H1 (cell line): ENCODE results near the gene TSGA10IP. TPM values are rescaled to one million over a fixed set of nuclear protein-coding genes. Genes with fewer than 3 reads are reported as not detected.

Source experiments
- CTCF ChIA-PET: fragments of 300-600 bp; sonication (Branson Sonifier 250); formaldehyde crosslinking; loops from one replicate; lab custom pipeline; 2021; ENCODE audit not compliant: partially characterized antibody; lab: Charles Lee
- POLR2A ChIA-PET: fragments of 300-600 bp; sonication (Branson Sonifier 250); formaldehyde crosslinking; loops from one replicate; lab custom pipeline; 2021; ENCODE audit warnings: inconsistent platforms; ENCODE audit not compliant: partially characterized antibody; lab: Charles Lee
- DNase-seq, 2 experiments: peaks; one replicate each; pipeline versions ENCODE4 v3.0.0 to v3.0.0-alpha.2; 2010 to 2022; ENCODE audit warnings: low spot score in 2 of 2, low read depth in 1 of 2, mixed read lengths in 1 of 2
- FAIRE-seq: peaks from 2 replicates; lab custom pipeline; 2011; peaks lifted over from hg19 to GRCh38; lab: Jason Lieb, UNC
- H2AFZ ChIP-seq: 2 replicates; pipeline ENCODE4 v1.8.1; 2012; ENCODE audit warnings: low read length, inconsistent platforms
- H2AK5ac ChIP-seq: 2 replicates; pipeline ENCODE4 v1.6.1; 2013; ENCODE audit warnings: low read depth, low read length
- H2BK120ac ChIP-seq: replicated peaks from 2 replicates; pipeline ENCODE3; 2013; ENCODE audit warnings: low read depth, low read length, inconsistent platforms
- H2BK12ac ChIP-seq: 2 replicates; pipeline ENCODE4 v1.6.1; 2013; ENCODE audit warnings: low read depth, low read length
- H2BK15ac ChIP-seq: 2 replicates; pipeline ENCODE4 v1.6.1; 2013; ENCODE audit warnings: low read length
- H2BK20ac ChIP-seq: 2 replicates; pipeline ENCODE4 v1.6.1; 2013; ENCODE audit warnings: low read length
- H2BK5ac ChIP-seq: 2 replicates; pipeline ENCODE4 v1.6.1; 2013; ENCODE audit warnings: low read depth, low read length
- H3K14ac ChIP-seq: 2 replicates; pipeline ENCODE4 v1.6.1; 2013; ENCODE audit warnings: inconsistent platforms; ENCODE audit not compliant: insufficient read length
- H3K18ac ChIP-seq: 2 replicates; pipeline ENCODE4 v1.6.1; 2013; ENCODE audit warnings: low read length; ENCODE audit errors: extremely low read depth
- H3K23ac ChIP-seq: 2 replicates; pipeline ENCODE4 v1.6.1; 2013; ENCODE audit warnings: inconsistent platforms; ENCODE audit not compliant: insufficient read length
- H3K23me2 ChIP-seq: 2 replicates; pipeline ENCODE4 v1.6.1; 2013; ENCODE audit warnings: low read depth, low read length
- H3K27ac ChIP-seq: 2 replicates; pipeline ENCODE4 v1.6.1; 2011; ENCODE audit warnings: low read depth, low read length, inconsistent platforms
- H3K27me3 ChIP-seq, 4 experiments: replicated peaks in 1 of 4; 1 replicate in 1 of 4; 2 replicates in 3 of 4; pipeline versions ENCODE4 v1.6.1 to v1.8.1; 2011 to 2013; ENCODE audit warnings: low read length in 3 of 4, mild to moderate bottlenecking in 3 of 4, inconsistent platforms in 2 of 4, mixed read lengths in 2 of 4, moderate library complexity in 1 of 4; ENCODE audit not compliant: control insufficient read depth in 3 of 4, insufficient read depth in 3 of 4; ENCODE audit errors: extremely low read depth in 1 of 4
- H3K36me3 ChIP-seq, 4 experiments: 2 replicates each; pipeline versions ENCODE4 v1.6.1 to v1.8.1; 2011 to 2013; ENCODE audit warnings: mild to moderate bottlenecking in 4 of 4, low read length in 3 of 4, moderate library complexity in 2 of 4, control low read depth in 1 of 4, inconsistent platforms in 1 of 4; ENCODE audit not compliant: insufficient read depth in 4 of 4, control insufficient read depth in 2 of 4
- H3K4ac ChIP-seq: replicated peaks from 2 replicates; pipeline ENCODE3; 2013; ENCODE audit warnings: low read length, low read depth, mixed read lengths, inconsistent platforms; ENCODE audit not compliant: insufficient read length
- H3K4me1 ChIP-seq, 4 experiments: replicated peaks in 1 of 4; 1 replicate in 1 of 4; 2 replicates in 3 of 4; pipeline versions ENCODE4 v1.6.1 to v1.8.1; 2011 to 2013; ENCODE audit warnings: low read length in 3 of 4, inconsistent platforms in 2 of 4, mixed read lengths in 1 of 4; ENCODE audit not compliant: insufficient read depth in 4 of 4, control insufficient read depth in 3 of 4
- H3K4me2 ChIP-seq, 2 experiments: 2 replicates each; pipeline versions ENCODE4 v1.6.1 to v1.8.1; 2011 to 2013; ENCODE audit warnings: low read depth in 2 of 2, low read length in 2 of 2, control low read depth in 1 of 2, inconsistent platforms in 1 of 2, mild to moderate bottlenecking in 1 of 2; ENCODE audit not compliant: insufficient read depth in 1 of 2
- H3K4me3 ChIP-seq, 4 experiments: fragments of 200-600, 300-600 bp in 1 of 4; sonication (generic), shearing (Covaris generic), sonication (Bioruptor Twin) in 1 of 4; 2 replicates each; pipeline versions ENCODE4 v1.5.1 to v1.8.1; 2011 to 2016; ENCODE audit warnings: low read length in 4 of 4, low read depth in 3 of 4, control low read depth in 2 of 4, inconsistent platforms in 2 of 4, mild to moderate bottlenecking in 2 of 4, mixed read lengths in 1 of 4, moderate library complexity in 1 of 4; ENCODE audit not compliant: insufficient read depth in 2 of 4; ENCODE audit errors: extremely low read depth in 1 of 4
- H3K56ac ChIP-seq: replicated peaks from 2 replicates; pipeline ENCODE3; 2013; ENCODE audit warnings: low read depth, mild to moderate bottlenecking, mixed read lengths, low read length, inconsistent platforms; ENCODE audit not compliant: insufficient read length
- H3K79me1 ChIP-seq: 2 replicates; pipeline ENCODE4 v1.6.1; 2013; ENCODE audit warnings: low read depth, low read length, control low read depth
- H3K79me2 ChIP-seq, 2 experiments: 2 replicates each; pipeline versions ENCODE4 v1.6.1 to v1.8.1; 2012 to 2013; ENCODE audit warnings: low read length in 2 of 2, mild to moderate bottlenecking in 2 of 2, inconsistent platforms in 1 of 2; ENCODE audit not compliant: insufficient read depth in 2 of 2, control insufficient read depth in 1 of 2
- H3K9ac ChIP-seq, 4 experiments: replicated peaks in 1 of 4; 1 replicate in 1 of 4; 2 replicates in 3 of 4; pipeline versions ENCODE4 v1.6.1 to v1.8.1; 2011 to 2013; ENCODE audit warnings: low read depth in 3 of 4, low read length in 3 of 4, control low read depth in 2 of 4, mild to moderate bottlenecking in 2 of 4, moderate library complexity in 2 of 4, inconsistent platforms in 1 of 4; ENCODE audit errors: extremely low read depth in 1 of 4
- H3K9me3 ChIP-seq, 2 experiments: 2 replicates each; pipeline versions ENCODE4 v1.6.1 to v1.8.1; 2012 to 2013; ENCODE audit warnings: mild to moderate bottlenecking in 2 of 2, moderate library complexity in 2 of 2, control low read depth in 1 of 2, inconsistent platforms in 1 of 2, low read depth in 1 of 2, low read length in 1 of 2, mixed read lengths in 1 of 2; ENCODE audit not compliant: insufficient read depth in 2 of 2
- H4K20me1 ChIP-seq, 2 experiments: replicated peaks in 1 of 2; 2 replicates each; pipeline versions ENCODE3 to v1.8.1; 2011 to 2013; ENCODE audit warnings: inconsistent platforms in 2 of 2, low read length in 2 of 2, mild to moderate bottlenecking in 1 of 2; ENCODE audit not compliant: insufficient read depth in 2 of 2, control insufficient read depth in 1 of 2
- H4K5ac ChIP-seq: 2 replicates; pipeline ENCODE4 v1.6.1; 2013; ENCODE audit warnings: low read length, low read depth, mixed read lengths, inconsistent platforms; ENCODE audit not compliant: insufficient read length
- H4K8ac ChIP-seq: 2 replicates; pipeline ENCODE4 v1.8.0; 2013; ENCODE audit warnings: mild to moderate bottlenecking, moderate library complexity, low read length, inconsistent platforms; ENCODE audit not compliant: insufficient read depth; ENCODE audit errors: extremely low read depth
- H4K91ac ChIP-seq: replicated peaks from 2 replicates; pipeline ENCODE3; 2013; ENCODE audit warnings: low read length, mixed read lengths, inconsistent platforms; ENCODE audit not compliant: insufficient read length
- ASH2L ChIP-seq: fragments of 200-600, 300-600 bp; sonication (generic); IDR thresholded peaks from one replicate; pipeline ENCODE4 v1.7.1; 2017; ENCODE audit warnings: low read length
- HDAC6 ChIP-seq: IDR thresholded peaks from one replicate; pipeline ENCODE4 v1.7.1; 2012; ENCODE audit warnings: low read depth, mild to moderate bottlenecking, inconsistent platforms, low read length, moderate library complexity
- MAX ChIP-seq: IDR thresholded peaks from 2 replicates; pipeline ENCODE4 v1.6.1; 2012; ENCODE audit warnings: inconsistent platforms
- SP2 ChIP-seq: IDR thresholded peaks from 2 replicates; pipeline ENCODE4 v1.6.1; 2012; ENCODE audit warnings: mild to moderate bottlenecking, low read length, inconsistent platforms
- YY1 ChIP-seq: IDR thresholded peaks from 2 replicates; pipeline ENCODE4 v1.6.1; 2011; ENCODE audit warnings: low read depth, mild to moderate bottlenecking, low read length
- WGBS, 2 experiments: shearing (Covaris generic) in 1 of 2; methylation state at CpG; one replicate each; pipeline versions ENCODE4 v1.1.6 to v1.1.7; 2013 to 2015; ENCODE audit warnings: low lambda C conversion rate in 2 of 2, mixed read lengths in 2 of 2, inconsistent platforms in 1 of 2, low coverage in 1 of 2, missing lambda C conversion rate in 1 of 2; ENCODE audit not compliant: insufficient replicate concordance in 2 of 2, insufficient coverage in 1 of 2, insufficient read length in 1 of 2; ENCODE audit errors: extremely low coverage in 1 of 2, missing lambda C conversion rate in 1 of 2; 5-methylcytosine and 5-hydroxymethylcytosine counted together
- polyA plus RNA-seq, 7 experiments: library from polyadenylated mRNA; depleted of rRNA in 3 of 7; stranded (reverse) in 5 of 7; unstranded in 2 of 7; fragments of >200 nt in 5 of 7; fragments of 200-250 nt in 2 of 7; gene quantifications; 1 replicate in 5 of 7; 2 replicates in 1 of 7; 4 replicates in 1 of 7; pipeline versions ENCODE4 v1.2.1 to v1.2.3, GENCODE V29; 2011 to 2013; ENCODE audit warnings: missing spikeins in 2 of 7, mixed read lengths in 2 of 7
- total RNA-seq: library from RNA; stranded (reverse); fragmentation: NEBNext Ultra II Directional; extraction: Animal tissue kit (Norgen Biotek cat#: 25700); gene quantifications from 2 replicates; pipeline ENCODE4 v1.2.1, GENCODE V29; 2021

The TSGA10IP gene
- total and polyA plus RNA-seq, 2 of the 8 experiments (the other 6 are each of a cell fraction or from before 2014, with no cell fraction given), result 1.9 to 6.0 TPM

- Histone ChIP-seq H3K14ac (no peak overlapping the region), H3K9ac (no peak overlapping the region), H3K18ac (no peak overlapping the region), H3K56ac (no peak overlapping the region), H4K5ac (no peak overlapping the region), H3K27me3 (no peaks in the 10 kb centered on the region; a peak in 1 of 7 replicates), H2BK12ac (no peak overlapping the region), H2AK5ac (no peak overlapping the region), H2AFZ (no peak overlapping the region), H4K20me1 (peaks cover 0 to 1% of the 10 kb centered on the region in 2 experiments), H2BK15ac (no peak overlapping the region), H3K79me2 (no peaks in the 10 kb centered on the region), H3K4me3 (no peak overlapping the region), H3K9me3 (no peaks in the 10 kb centered on the region), H3K23me2 (no peaks in the 10 kb centered on the region), H3K4me2 (no peak overlapping the region), H4K91ac (no peak overlapping the region), H3K4ac (peak overlapping the region; percentile 6), H2BK120ac (no peak overlapping the region), H3K27ac (no peak overlapping the region; the same call in 1 of the 2 replicates), H3K4me1 (no peaks in the 10 kb centered on the region), H3K79me1 (no peaks in the 10 kb centered on the region), H2BK20ac (no peak overlapping the region), H2BK5ac (no peak overlapping the region), H3K23ac (no peak overlapping the region), H3K36me3 (no peaks in the 10 kb centered on the region), H4K8ac (no peak overlapping the region)
- FAIRE-seq (no peak), DNase-seq (no peak)
- POLR2A ChIA-PET, result interaction anchor here (2.8 kb wide), 1 partner anchor 11 kb away, joined by 11 read pairs; no protein-coding TSS in a partner anchor
- CTCF ChIA-PET, result interaction anchor here (1.3 to 18.4 kb wide), 6 partner anchors 7 to 136 kb away, joined by 4 to 281 read pairs (median 6); partner anchors contain the start of genes CCDC85B and FIBP
- WGBS, 2 experiments, result 91% methylated on average over 9 of the region's 9 CpGs; no CpG with 5 or more reads in 1 of the 2 experiments
- no peak for TF ChIP-seq MAX
- no peak for TF ChIP-seq HDAC6
- TF ChIP-seq YY1, result no peak
- no peak for TF ChIP-seq SP2
- TF ChIP-seq ASH2L, result no peak
Observed at GRCh38 chr11:65987336-65987735, 42.1 kb downstream of the TSGA10IP start.
